ENCODE results near the gene LUC7L2. TPM values are rescaled to one million over a fixed set of nuclear protein-coding genes. Genes with fewer than 3 reads are reported as not detected.
"Not testable (repeated sequence)": the region's sequence is repeated elsewhere in the genome, so short reads cannot be mapped to it uniquely, and the experiment has no call there.

LUC7L2 gene
- total RNA-seq, 1 experiment from 2014 or later: 81.2 TPM

DNA sequence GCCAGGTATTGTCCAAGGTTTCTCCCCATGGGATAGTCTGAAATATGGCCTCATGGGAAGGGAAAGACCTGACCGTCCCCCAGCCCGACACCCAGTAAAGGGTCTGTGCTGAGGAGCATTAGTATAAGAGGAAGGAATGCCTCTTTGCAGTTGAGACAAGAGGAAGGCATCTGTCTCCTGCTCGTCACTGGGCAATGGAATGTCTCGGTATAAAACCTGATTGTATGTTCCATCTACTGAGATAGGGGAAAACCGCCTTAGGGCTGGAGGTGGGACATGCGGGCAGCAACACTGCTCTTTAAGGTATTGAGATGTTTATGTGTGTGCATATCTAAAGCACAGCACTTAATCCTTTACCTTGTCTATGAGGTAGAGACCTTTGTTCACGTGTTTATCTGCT, 108.0 kb downstream of the LUC7L2 start:
- not testable (repeated sequence) for H3K18ac ChIP-seq (ENCODE audit: insufficient read length, low read depth, low read length); H3K14ac ChIP-seq (ENCODE audit: insufficient read depth, low read length); DNase-seq; H3K27me3 Mint-ChIP-seq (ENCODE audit: low read depth); H3K9me3 ChIP-seq (ENCODE audit: control insufficient read depth, low read depth, low read length); H4K5ac ChIP-seq (ENCODE audit: insufficient read length, low read depth, low read length); H3K4me2 ChIP-seq (ENCODE audit: insufficient read depth, insufficient read length, low read length); H3K4me3 Mint-ChIP-seq; H2BK12ac ChIP-seq (ENCODE audit: insufficient read length, low read depth, low read length); H2BK20ac ChIP-seq (ENCODE audit: low read depth, low read length, poor library complexity, severe bottlenecking); H3K9ac ChIP-seq (ENCODE audit: extremely low read depth, insufficient read length, low read length); H3K79me2 ChIP-seq (ENCODE audit: insufficient read depth, low read length); H2BK120ac ChIP-seq (ENCODE audit: low read depth, low read length, poor library complexity, severe bottlenecking); H3K4ac ChIP-seq (ENCODE audit: low read depth, low read length); H3T11ph ChIP-seq (ENCODE audit: low read length); H4K91ac ChIP-seq (ENCODE audit: insufficient read length, low read depth, low read length); H4K20me1 ChIP-seq (ENCODE audit: control insufficient read depth, insufficient read depth, insufficient read length); H2BK5ac ChIP-seq (ENCODE audit: insufficient read length, low read length); H4K8ac ChIP-seq (replicated peaks; ENCODE audit: insufficient read length, low read depth, low read length); H3K4me1 ChIP-seq (ENCODE audit: insufficient read depth, low read length); H2BK15ac ChIP-seq (ENCODE audit: low read depth, low read length); H3K23ac ChIP-seq (ENCODE audit: insufficient read length, low read depth, low read length); H2AK5ac ChIP-seq (ENCODE audit: insufficient read length, low read length); H2AFZ ChIP-seq (ENCODE audit: low read length); H3K27ac ChIP-seq (ENCODE audit: insufficient read length, low read depth, low read length); H3K23me2 ChIP-seq (ENCODE audit: insufficient read length, low read depth, low read length, poor library complexity, severe bottlenecking); H3K79me1 ChIP-seq (ENCODE audit: insufficient read depth, low read depth, low read length, poor library complexity, severe bottlenecking); H3K9me3 Mint-ChIP-seq; H3K56ac ChIP-seq (ENCODE audit: insufficient read length, low read depth, low read length); H3K4me1 Mint-ChIP-seq; H3K27me3 ChIP-seq (ENCODE audit: insufficient read depth, low read length)
- WGBS (ENCODE audit: extremely low coverage, insufficient read length, low lambda C conversion rate): no CpG with 5 or more reads among the region's 7 CpGs
- H3K36me3 Mint-ChIP-seq (ENCODE audit: insufficient read depth in 1 of 3, low read depth in 3 of 3): peaks cover 6 to 10% (median 9%) of the 10 kb centered on the region in 3 experiments
- H3K27ac Mint-ChIP-seq: peak overlapping the region in 2 of 3 experiments; percentile 20 to 67; a peak in 1 of 7 replicates

- H2BK20ac ChIP-seq (ENCODE audit: low read depth, low read length, poor library complexity, severe bottlenecking): peak overlapping the region; percentile 66
- not testable (repeated sequence) for H3K9me3 Mint-ChIP-seq; H3K14ac ChIP-seq (ENCODE audit: insufficient read depth, low read length); H3K23me2 ChIP-seq (ENCODE audit: insufficient read length, low read depth, low read length, poor library complexity, severe bottlenecking); H3K4me2 ChIP-seq (ENCODE audit: insufficient read depth, insufficient read length, low read length); H4K91ac ChIP-seq (ENCODE audit: insufficient read length, low read depth, low read length); H3K9ac ChIP-seq (ENCODE audit: extremely low read depth, insufficient read length, low read length); H3K4me1 ChIP-seq (ENCODE audit: insufficient read depth, low read length); H4K5ac ChIP-seq (ENCODE audit: insufficient read length, low read depth, low read length); H2BK5ac ChIP-seq (ENCODE audit: insufficient read length, low read length); H3K79me2 ChIP-seq (ENCODE audit: insufficient read depth, low read length); H3K4ac ChIP-seq (ENCODE audit: low read depth, low read length); DNase-seq; H3K56ac ChIP-seq (ENCODE audit: insufficient read length, low read depth, low read length); H3K18ac ChIP-seq (ENCODE audit: insufficient read length, low read depth, low read length); H3K79me1 ChIP-seq (ENCODE audit: insufficient read depth, low read depth, low read length, poor library complexity, severe bottlenecking); H2AFZ ChIP-seq (ENCODE audit: low read length); H2BK120ac ChIP-seq (ENCODE audit: low read depth, low read length, poor library complexity, severe bottlenecking); H3K27me3 Mint-ChIP-seq (ENCODE audit: low read depth); H3K23ac ChIP-seq (ENCODE audit: insufficient read length, low read depth, low read length); H4K8ac ChIP-seq (replicated peaks; ENCODE audit: insufficient read length, low read depth, low read length); H3K9me3 ChIP-seq (ENCODE audit: control insufficient read depth, low read depth, low read length); H3K4me1 Mint-ChIP-seq; H2BK12ac ChIP-seq (ENCODE audit: insufficient read length, low read depth, low read length); H2BK15ac ChIP-seq (ENCODE audit: low read depth, low read length); H3T11ph ChIP-seq (ENCODE audit: low read length); H3K27ac ChIP-seq (ENCODE audit: insufficient read length, low read depth, low read length); H3K27me3 ChIP-seq (ENCODE audit: insufficient read depth, low read length); H2AK5ac ChIP-seq (ENCODE audit: insufficient read length, low read length); H4K20me1 ChIP-seq (ENCODE audit: control insufficient read depth, insufficient read depth, insufficient read length)
- Mint-ChIP-seq H3K36me3 (ENCODE audit: insufficient read depth in 1 of 3, low read depth in 3 of 3) (peaks cover 3 to 12% (median 5%) of the 10 kb centered on the region in 3 experiments), H3K27ac (peak overlapping the region in 1 of 3 experiments; percentile 37; a peak in 2 of 7 replicates), H3K4me3 (0 out of 5 replicates have a peak overlapping the region, but pooled peaks of 1 of the 2 experiments have one; percentile 1)
- WGBS (ENCODE audit: extremely low coverage, insufficient read length, low lambda C conversion rate): no CpG with 5 or more reads among the region's 5 CpGs
Measured at GRCh38 chr7:139468281-139468680, 108.6 kb downstream of the LUC7L2 start.
